ENCODE measurements around the gene LYRM2.

LYRM2 gene

DNA sequence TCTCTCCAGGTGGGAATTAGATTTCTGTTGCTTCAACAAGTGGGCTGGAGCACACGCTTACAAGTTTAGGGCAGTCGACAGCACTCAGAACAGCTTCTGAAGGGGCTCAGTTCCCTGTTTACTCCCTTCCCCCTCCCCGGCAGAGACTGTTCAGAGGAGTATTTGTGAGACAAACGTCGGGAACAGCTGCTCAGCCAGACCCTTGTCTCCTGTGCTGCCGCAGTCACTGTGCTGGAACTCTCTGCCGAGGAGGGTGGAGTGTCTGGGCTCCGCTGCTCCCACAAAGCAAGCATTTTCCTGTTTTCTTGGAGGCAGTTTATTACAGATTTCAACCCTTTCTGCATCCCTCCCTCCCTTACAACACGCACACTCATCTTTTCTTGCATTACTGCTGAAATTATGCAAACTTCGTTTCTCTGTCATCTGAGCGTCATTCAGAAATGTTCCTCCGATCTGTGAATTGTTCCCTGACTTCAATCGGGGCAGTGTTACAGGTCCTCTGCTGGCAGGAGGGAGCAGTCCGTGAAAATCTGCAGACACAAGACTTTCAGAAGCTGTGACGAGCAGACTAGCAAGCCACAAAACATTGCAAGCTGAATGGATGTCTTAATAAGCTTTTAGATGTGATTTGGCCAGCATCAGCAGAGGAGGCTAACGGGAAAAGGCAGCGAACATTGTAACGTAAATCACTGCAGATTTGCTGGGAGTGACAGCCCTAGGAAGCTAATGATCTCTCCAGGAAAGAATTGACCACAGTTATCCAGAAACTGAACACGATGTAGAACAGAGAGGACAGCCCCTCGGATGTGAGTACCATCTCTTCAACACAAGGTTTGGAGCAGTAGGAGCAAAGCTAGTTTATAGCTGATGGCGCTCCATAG is 76.2 kb downstream of the LYRM2 start:
- in situ Hi-C loops (cut with HindIII; ENCODE audit: low sequenced_read_pairs) = no loop called here

DNA sequence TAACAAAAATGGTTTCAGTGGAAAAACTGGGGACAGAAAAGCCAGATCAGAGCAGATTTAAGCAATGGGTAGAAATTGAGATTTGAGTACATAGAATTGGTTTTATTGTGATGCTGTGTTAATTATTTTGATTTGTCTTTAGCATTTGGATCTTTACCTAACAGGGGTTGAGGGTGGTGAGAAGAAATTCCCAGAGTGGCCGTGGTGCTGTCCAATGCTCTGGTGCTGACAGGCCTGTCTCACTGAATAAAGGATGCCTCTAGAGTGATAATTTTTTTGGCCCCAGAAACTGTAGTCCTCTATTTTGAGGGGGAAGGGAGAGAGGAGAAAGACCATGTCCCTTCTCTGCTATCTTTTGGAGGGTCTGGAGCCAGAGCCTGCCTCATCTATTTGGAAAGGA is 79.1 kb downstream of the LYRM2 start:
- in situ Hi-C loops (cut with HindIII; ENCODE audit: low sequenced_read_pairs) = no loop called here

GRCh38 chr6:89555806-89556205 is 82.7 kb downstream of the LYRM2 start:
- in situ Hi-C loops (cut with HindIII; ENCODE audit: low sequenced_read_pairs) = no loop called here

DNA sequence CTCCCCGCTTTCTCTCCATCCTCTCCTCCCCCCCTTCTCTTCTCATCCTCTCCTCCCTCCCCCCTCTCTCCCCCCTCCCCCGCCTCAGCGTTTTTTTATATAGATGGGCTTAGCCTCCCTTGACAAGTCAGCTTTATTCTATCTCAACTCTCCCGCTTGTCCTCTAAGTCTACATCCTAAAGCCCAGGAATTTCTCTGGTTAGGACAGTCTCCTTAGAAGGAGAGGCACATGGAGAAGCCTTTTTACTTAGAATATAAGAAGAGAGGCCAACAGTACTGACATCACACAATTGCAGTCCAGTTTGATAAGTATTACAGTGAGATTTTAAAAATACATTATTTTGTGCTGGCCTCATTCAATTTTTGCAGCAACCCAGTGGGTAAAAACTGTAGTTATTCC is 83.5 kb downstream of the LYRM2 start:
- in situ Hi-C loops (cut with HindIII; ENCODE audit: low sequenced_read_pairs) = no loop called here

GRCh38 chr6:89554106-89554505 is 84.4 kb downstream of the LYRM2 start:
- in situ Hi-C loops (cut with HindIII; ENCODE audit: low sequenced_read_pairs) = no loop called here

DNA sequence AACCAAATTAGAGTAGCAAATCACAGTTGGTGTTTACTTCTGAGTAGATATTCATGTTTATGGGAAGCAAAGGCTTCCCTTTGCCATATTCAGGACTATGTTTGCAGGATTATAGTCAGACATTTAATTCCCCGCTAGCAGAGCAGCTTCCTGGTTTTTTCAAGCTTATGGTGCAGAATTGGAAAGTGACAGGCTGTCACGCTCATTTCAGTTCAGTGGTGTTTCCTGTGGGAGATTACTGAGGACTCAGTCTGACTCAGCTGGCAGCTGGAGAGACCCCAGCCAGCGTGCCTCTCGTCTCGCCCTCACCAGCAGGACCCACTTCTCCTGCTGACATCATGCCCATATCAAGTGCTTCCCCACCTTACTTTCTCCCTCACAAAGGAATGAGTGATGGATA is 85.1 kb downstream of the LYRM2 start:
- in situ Hi-C loops (cut with HindIII; ENCODE audit: low sequenced_read_pairs) = no loop called here

GRCh38 chr6:89547281-89547680 is 91.3 kb downstream of the LYRM2 start:
- in situ Hi-C loops (cut with HindIII; ENCODE audit: low sequenced_read_pairs) = no loop called here

GRCh38 chr6:89542866-89543265 is 95.7 kb downstream of the LYRM2 start:
- in situ Hi-C loops (cut with HindIII; ENCODE audit: low sequenced_read_pairs) = no loop called here

DNA sequence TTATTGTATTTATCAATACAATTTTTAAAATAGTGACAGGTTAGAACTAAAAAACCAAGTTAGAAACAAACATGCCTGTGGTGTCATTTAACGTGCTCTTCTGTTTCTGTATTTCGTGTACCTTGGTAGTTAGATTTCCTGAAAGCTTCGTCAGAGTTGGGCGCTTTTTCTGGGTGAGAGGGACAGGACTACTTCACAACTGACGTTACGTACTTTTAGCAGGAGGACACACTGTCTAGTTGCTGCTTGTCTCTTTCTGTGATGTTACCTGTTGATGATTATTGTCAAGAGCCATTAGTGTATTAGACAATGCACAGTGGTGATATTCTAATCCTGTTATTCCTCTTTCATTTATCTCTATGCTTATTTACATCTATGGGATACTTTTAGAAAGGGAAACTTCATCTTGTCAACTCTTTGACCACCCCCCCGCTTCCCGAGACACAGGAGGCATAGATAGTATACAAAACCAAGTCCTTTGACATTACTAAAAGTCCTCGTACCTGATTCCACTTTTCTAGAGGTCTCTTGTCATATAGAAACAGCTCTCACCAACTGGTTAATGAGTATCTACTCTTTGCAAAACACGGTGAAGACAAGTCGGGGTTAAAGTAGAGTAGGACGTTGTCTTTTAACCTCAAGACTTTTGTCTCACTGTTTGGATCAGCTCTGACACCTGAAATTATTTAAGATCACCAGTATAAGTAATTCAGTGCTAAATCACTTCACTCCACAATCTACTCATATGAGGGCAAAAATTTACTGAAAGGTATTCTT is 96.3 kb downstream of the LYRM2 start:
- in situ Hi-C loops (cut with HindIII; ENCODE audit: low sequenced_read_pairs) = no loop called here

DNA sequence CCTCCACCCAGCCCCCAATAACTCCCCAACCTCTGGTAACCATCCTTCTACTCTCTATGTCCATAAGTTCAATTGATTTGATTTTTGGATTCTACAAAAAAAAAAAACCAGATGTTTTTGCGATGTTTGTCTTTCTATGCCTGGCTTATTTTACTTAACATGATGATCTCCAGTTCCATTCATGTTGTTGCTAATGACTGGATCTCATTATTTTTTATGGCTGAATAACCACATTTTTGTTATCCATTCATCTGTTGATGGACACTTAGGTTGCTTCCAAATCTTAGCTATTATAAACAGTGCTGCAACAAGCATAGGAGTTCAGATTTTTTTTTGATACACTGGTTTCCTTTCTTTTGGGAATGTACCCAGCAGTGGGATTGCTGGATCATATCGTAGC is 98.8 kb downstream of the LYRM2 start:
- in situ Hi-C loops (cut with HindIII; ENCODE audit: low sequenced_read_pairs) = no loop called here

DNA sequence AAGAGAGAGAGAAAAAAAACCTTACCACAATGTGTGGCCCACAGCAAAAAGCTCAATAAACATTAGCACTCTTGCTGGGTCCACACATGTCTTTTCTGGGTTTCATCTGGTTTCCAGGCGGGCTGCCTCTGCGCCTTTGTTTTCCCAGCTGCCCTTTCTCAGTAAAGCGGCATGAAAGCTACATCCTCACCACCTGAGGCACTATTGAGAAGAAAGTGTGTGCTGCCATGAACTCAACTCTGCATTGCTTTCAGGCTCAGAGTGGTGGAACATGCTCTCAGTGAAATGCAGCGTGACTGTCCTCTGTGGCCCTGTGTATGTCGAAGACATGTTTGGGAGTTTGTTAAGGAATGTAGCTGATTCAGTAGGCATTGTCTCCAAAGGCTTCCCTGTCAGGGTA is 102.3 kb downstream of the LYRM2 start:
- in situ Hi-C loops (cut with HindIII; ENCODE audit: low sequenced_read_pairs) = no loop called here

DNA sequence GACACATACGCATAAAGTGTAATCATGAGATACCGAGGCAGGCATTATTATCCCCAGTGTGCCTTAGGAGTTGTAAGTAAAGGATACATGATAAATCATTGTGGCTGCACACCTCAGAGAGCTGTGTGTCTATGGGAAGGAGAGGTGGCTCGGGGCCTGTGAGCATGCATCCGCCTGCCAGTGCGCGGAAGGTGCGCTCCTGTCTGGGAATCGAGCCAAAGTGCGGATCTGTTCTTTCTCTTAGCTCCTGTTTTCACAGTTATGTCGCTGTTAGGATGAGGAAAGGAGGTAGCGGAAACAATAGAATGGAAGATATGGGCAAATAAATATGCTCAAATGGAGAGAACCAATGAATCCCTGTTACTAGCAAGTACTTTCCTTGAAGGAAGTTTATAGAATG is 107.6 kb downstream of the LYRM2 start:
- in situ Hi-C loops (cut with HindIII; ENCODE audit: low sequenced_read_pairs) = no loop called here

DNA sequence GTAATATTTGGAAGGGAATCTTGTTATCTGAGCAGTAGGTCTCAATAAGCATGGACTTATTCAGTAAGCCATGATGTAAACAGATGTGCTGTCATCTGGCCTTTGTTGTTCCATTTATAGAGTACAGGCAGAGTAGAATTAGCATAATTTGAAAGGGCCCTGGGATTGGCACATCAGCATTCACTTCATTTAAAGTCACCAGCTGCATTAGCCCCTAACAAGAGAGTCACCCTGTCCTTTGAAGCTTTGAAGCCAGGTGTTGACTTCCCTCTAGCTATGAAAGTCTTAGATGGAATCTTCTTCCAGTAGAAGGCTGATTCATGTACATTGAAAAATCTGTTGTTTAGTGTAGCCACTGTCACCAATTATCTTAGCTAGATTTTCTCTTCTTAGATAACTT is 109.7 kb downstream of the LYRM2 start:
- in situ Hi-C loops (cut with HindIII; ENCODE audit: low sequenced_read_pairs) = no loop called here

DNA sequence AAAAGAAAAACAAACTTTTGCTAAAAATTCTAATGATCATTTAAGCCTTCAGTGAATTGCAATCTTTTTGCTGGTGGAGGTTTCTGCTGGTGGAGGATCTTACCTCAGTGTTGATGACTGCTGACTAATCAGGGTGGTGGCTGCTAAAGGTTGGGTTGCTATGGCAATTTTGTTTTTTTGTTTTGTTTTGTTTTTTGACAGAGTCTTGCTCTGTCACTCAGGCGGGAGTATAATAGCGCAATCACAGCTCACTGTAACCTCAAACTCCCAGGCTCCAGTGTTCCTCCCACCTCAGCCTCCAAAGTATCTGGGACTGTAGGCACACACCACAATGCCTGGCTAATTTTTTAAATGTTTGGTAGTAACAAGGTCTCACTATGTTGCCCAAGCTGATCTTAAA is 110.9 kb downstream of the LYRM2 start:
- in situ Hi-C loops (cut with HindIII; ENCODE audit: low sequenced_read_pairs) = no loop called here

- in situ Hi-C loops (cut with HindIII; ENCODE audit: low sequenced_read_pairs) = no loop called here
These were observed 112.0 kb downstream of the LYRM2 start for GRCh38 chr6:89526563-89526869.

GRCh38 chr6:89525786-89526562 is 112.6 kb downstream of the LYRM2 start:
- in situ Hi-C loops (cut with HindIII; ENCODE audit: low sequenced_read_pairs) = no loop called here

DNA sequence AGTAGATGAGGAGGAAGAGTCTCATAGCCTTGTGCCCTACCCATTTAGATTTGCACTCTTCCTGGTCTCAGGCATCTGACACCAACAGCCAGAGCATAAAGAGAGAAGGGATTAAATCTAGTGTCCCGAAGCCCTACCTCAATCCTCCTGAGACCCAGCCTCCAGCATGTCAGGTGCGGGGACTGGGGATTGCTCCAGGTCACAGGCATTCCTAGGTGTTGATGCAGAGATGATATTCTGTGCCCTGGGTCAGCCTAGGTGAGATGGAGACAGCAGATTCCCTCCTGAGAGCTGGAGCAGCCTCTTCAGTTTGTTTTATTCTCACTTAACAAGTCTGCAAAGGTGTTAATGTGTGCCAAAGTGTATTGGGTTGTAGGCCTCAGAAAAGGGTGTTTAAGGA is 115.8 kb downstream of the LYRM2 start:
- in situ Hi-C loops (cut with HindIII; ENCODE audit: low sequenced_read_pairs) = no loop called here

DNA sequence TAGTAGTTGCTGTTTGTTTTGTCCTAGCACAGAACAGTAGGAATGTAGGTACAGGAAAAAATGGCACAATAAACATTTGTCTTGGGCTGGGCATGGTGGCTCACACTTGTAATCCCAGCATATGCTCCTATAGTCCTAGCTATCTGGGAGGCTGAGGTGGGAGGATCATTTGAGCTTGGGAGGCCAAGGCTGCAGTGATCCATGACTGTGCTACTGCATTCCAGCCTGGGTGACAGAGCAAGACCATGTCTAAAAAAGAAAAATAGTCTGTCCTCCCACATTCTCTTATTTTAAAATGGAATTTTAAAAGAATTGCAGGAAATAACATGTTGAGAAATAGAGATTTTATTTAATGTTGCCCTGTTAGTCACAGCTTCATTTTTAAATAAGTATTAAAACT is 117.8 kb downstream of the LYRM2 start:
- in situ Hi-C loops (cut with HindIII; ENCODE audit: low sequenced_read_pairs) = no loop called here

- in situ Hi-C loops (cut with HindIII; ENCODE audit: low sequenced_read_pairs) = loop anchor here (10.0 kb wide), 1 partner anchor 126 kb away; no protein-coding TSS in a partner anchor
These were observed 120.0 kb downstream of the LYRM2 start for GRCh38 chr6:89518352-89519055.
